IMR-90 (cell line): ENCODE results near the gene ADH5. TPM values are rescaled to one million over a fixed set of nuclear protein-coding genes. Genes with fewer than 3 reads are reported as not detected.

Experiments
- ATAC-seq: fragments of 200-7000 bp; cut with Tn5 transposase; 2 replicates; pipeline ENCODE4 v1.9.1; 2020; ENCODE audit warnings: low read depth, mild to moderate bottlenecking, moderate library complexity
- BruUV-seq: library from RNA; stranded (reverse); fragments of 400-500 nt; replicated peaks from 2 replicates; lab custom pipeline; 2021; lab: Mats Ljungman, UMichigan
- CTCF ChIA-PET: fragments of 300-600 bp; formaldehyde crosslinking; extraction: SDS; loops from one replicate; lab custom pipeline; 2021; ENCODE audit warnings: antibody characterized with exemption; lab: Yijun Ruan, JAX
- POLR2A ChIA-PET: fragments of 300-600 bp; sonication (Branson Sonifier 250); formaldehyde crosslinking; loops from one replicate; lab custom pipeline; 2022; ENCODE audit warnings: antibody characterized with exemption; ENCODE audit not compliant: unreplicated experiment; lab: Charles Lee
- DNase-seq: peaks from one replicate; pipeline ENCODE4 v3.0.0; 2013
- H2AFZ ChIP-seq: replicated peaks from 2 replicates; pipeline ENCODE3; 2013; ENCODE audit warnings: low read length, mild to moderate bottlenecking; ENCODE audit not compliant: poor library complexity
- H2AK5ac ChIP-seq: 2 replicates; pipeline ENCODE4 v1.6.1; 2013; ENCODE audit warnings: low read depth, low read length, inconsistent platforms
- H2AK9ac ChIP-seq: replicated peaks from 2 replicates; pipeline ENCODE3; 2013; ENCODE audit warnings: mild to moderate bottlenecking, low read depth, low read length, moderate library complexity; ENCODE audit not compliant: poor library complexity
- H2BK120ac ChIP-seq: 2 replicates; pipeline ENCODE4 v1.6.1; 2013; ENCODE audit warnings: low read depth, low read length, inconsistent platforms
- H2BK15ac ChIP-seq: 3 replicates; pipeline ENCODE4 v1.6.1; 2013; ENCODE audit warnings: low read depth, low read length, inconsistent platforms
- H2BK20ac ChIP-seq: 2 replicates; pipeline ENCODE4 v1.6.1; 2013; ENCODE audit warnings: low read depth, mild to moderate bottlenecking, inconsistent platforms, low read length, moderate library complexity
- H2BK5ac ChIP-seq: 2 replicates; pipeline ENCODE4 v1.6.1; 2013; ENCODE audit warnings: mild to moderate bottlenecking, low read depth, low read length, inconsistent platforms; ENCODE audit not compliant: poor library complexity, severe bottlenecking
- H3K14ac ChIP-seq: replicated peaks from 2 replicates; pipeline ENCODE4 v1.6.1; 2013; ENCODE audit warnings: low read depth, low read length, inconsistent platforms
- H3K18ac ChIP-seq: 2 replicates; pipeline ENCODE4 v1.6.1; 2013; ENCODE audit warnings: low read depth, low read length, control low read depth
- H3K23ac ChIP-seq: 2 replicates; pipeline ENCODE4 v1.6.1; 2013; ENCODE audit warnings: low read depth, low read length, inconsistent platforms
- H3K27ac ChIP-seq: 2 replicates; pipeline ENCODE4 v1.5.1; 2013; ENCODE audit warnings: mild to moderate bottlenecking, control low read depth, low read length; ENCODE audit not compliant: insufficient read depth
- H3K27me3 ChIP-seq: 2 replicates; pipeline ENCODE4 v1.6.1; 2013; ENCODE audit warnings: low read length; ENCODE audit not compliant: control insufficient read depth, insufficient read depth
- H3K36me3 ChIP-seq: 2 replicates; pipeline ENCODE4 v1.6.1; 2013; ENCODE audit warnings: low read length, mixed read lengths; ENCODE audit not compliant: control insufficient read depth, insufficient read depth
- H3K4ac ChIP-seq: 2 replicates; pipeline ENCODE4 v1.6.1; 2013; ENCODE audit warnings: low read depth, low read length, inconsistent platforms
- H3K4me1 ChIP-seq: 2 replicates; pipeline ENCODE4 v1.6.1; 2013; ENCODE audit warnings: low read length, mixed read lengths; ENCODE audit not compliant: control insufficient read depth, insufficient read depth
- H3K4me2 ChIP-seq: 2 replicates; pipeline ENCODE4 v1.6.1; 2013; ENCODE audit warnings: low read depth, mild to moderate bottlenecking, control low read depth, low read length, moderate library complexity
- H3K4me3 ChIP-seq: 2 replicates; pipeline ENCODE4 v1.5.1; 2013; ENCODE audit warnings: low read depth, mild to moderate bottlenecking, control low read depth, low read length, moderate library complexity; ENCODE audit not compliant: insufficient read depth
- H3K56ac ChIP-seq: 2 replicates; pipeline ENCODE4 v1.6.1; 2013; ENCODE audit warnings: low read length, inconsistent platforms; ENCODE audit not compliant: insufficient read depth; ENCODE audit errors: extremely low read depth
- H3K79me1 ChIP-seq, 2 experiments: 2 replicates each; pipeline ENCODE4 v1.6.1; 2013; ENCODE audit warnings: low read length in 2 of 2, inconsistent platforms in 1 of 2, low read depth in 1 of 2
- H3K9ac ChIP-seq: 2 replicates; pipeline ENCODE4 v1.6.1; 2013; ENCODE audit warnings: low read depth, low read length, control low read depth
- H3K9me1 ChIP-seq: 2 replicates; pipeline ENCODE4 v1.6.1; 2013; ENCODE audit warnings: low read length, inconsistent platforms; ENCODE audit not compliant: insufficient read depth
- H3K9me3 ChIP-seq: 2 replicates; pipeline ENCODE4 v1.6.1; 2013; ENCODE audit warnings: low read length; ENCODE audit not compliant: control insufficient read depth, insufficient read depth
- H4K20me1 ChIP-seq: 2 replicates; pipeline ENCODE4 v1.6.1; 2013; ENCODE audit warnings: low read length, inconsistent platforms; ENCODE audit not compliant: insufficient read depth
- H4K5ac ChIP-seq: 2 replicates; pipeline ENCODE4 v1.6.1; 2013; ENCODE audit warnings: mild to moderate bottlenecking, low read depth, low read length, control low read depth
- H4K8ac ChIP-seq, 2 experiments: 2 replicates each; pipeline ENCODE4 v1.6.1; 2013; ENCODE audit warnings: low read depth in 2 of 2, low read length in 2 of 2, control low read depth in 1 of 2, inconsistent platforms in 1 of 2
- H4K91ac ChIP-seq: 2 replicates; pipeline ENCODE4 v1.6.1; 2013; ENCODE audit warnings: low read depth, low read length, inconsistent platforms; ENCODE audit not compliant: insufficient read depth
- BHLHE40 ChIP-seq: fragments of 150-350 bp; IDR thresholded peaks from 2 replicates; pipeline ENCODE4 v1.6.1; 2016; ENCODE audit warnings: mild to moderate bottlenecking, low read depth, low read length
- CEBPB ChIP-seq: IDR thresholded peaks from 2 replicates; pipeline ENCODE4 v1.6.1; 2012; ENCODE audit warnings: low read depth, low read length, improper control_type of control experiment
- CHD1 ChIP-seq: IDR thresholded peaks from 2 replicates; pipeline ENCODE4 v1.6.1; 2012; ENCODE audit warnings: low read depth, low read length, improper control_type of control experiment
- FOS ChIP-seq: fragments of 150-350 bp; IDR thresholded peaks from 2 replicates; pipeline ENCODE4 v1.6.1; 2016; ENCODE audit warnings: low read depth, low read length
- MAZ ChIP-seq: IDR thresholded peaks from 2 replicates; pipeline ENCODE4 v1.6.1; 2012; ENCODE audit warnings: low read depth, mild to moderate bottlenecking, low read length, improper control_type of control experiment, moderate library complexity, borderline replicate concordance
- MXI1 ChIP-seq: IDR thresholded peaks from 2 replicates; pipeline ENCODE4 v1.6.1; 2012; ENCODE audit warnings: low read depth, mild to moderate bottlenecking, low read length, moderate library complexity, borderline replicate concordance
- NFE2L2 ChIP-seq: fragments of 150-350 bp; IDR thresholded peaks from 2 replicates; pipeline ENCODE4 v1.6.1; 2016; ENCODE audit warnings: low read depth, mild to moderate bottlenecking, low read length
- POLR2A ChIP-seq: IDR thresholded peaks from 2 replicates; pipeline ENCODE4 v1.6.1; 2012; ENCODE audit warnings: mild to moderate bottlenecking, low read depth, low read length
- RAD21 ChIP-seq: IDR thresholded peaks from 2 replicates; pipeline ENCODE4 v1.6.1; 2012; ENCODE audit warnings: low read length, improper control_type of control experiment
- RCOR1 ChIP-seq: IDR thresholded peaks from 2 replicates; pipeline ENCODE4 v1.6.1; 2012; ENCODE audit warnings: mild to moderate bottlenecking, low read length, improper control_type of control experiment; ENCODE audit not compliant: insufficient replicate concordance
- RFX5 ChIP-seq: IDR thresholded peaks from 2 replicates; pipeline ENCODE4 v1.8.0; 2012; ENCODE audit warnings: low read depth, mild to moderate bottlenecking, low read length, moderate library complexity
- SMC3 ChIP-seq: fragments of 150-350 bp; IDR thresholded peaks from 2 replicates; pipeline ENCODE4 v1.6.1; 2016; ENCODE audit warnings: low read depth, mild to moderate bottlenecking, antibody characterized with exemption, low read length, moderate library complexity
- WGBS, 2 experiments: methylation state at CpG; one replicate each; pipeline versions ENCODE4 v1.1.5 to v1.1.7; 2013; ENCODE audit warnings: missing lambda C conversion rate in 2 of 2; ENCODE audit not compliant: insufficient read length in 1 of 2; ENCODE audit errors: extremely low coverage in 2 of 2; 5-methylcytosine and 5-hydroxymethylcytosine counted together
- dilution Hi-C: fragments of 300-500 bp; cut with HindIII; formaldehyde crosslinking; loops from one replicate; pipeline ENCODE4 v1.14.3; 2018; ENCODE audit warnings: low sequenced_read_pairs; ENCODE audit not compliant: unreplicated experiment
- in situ Hi-C: fragments of 300-500 bp; cut with MboI; formaldehyde crosslinking; loops from 3 replicates; pipeline ENCODE4 v1.14.3; 2019; ENCODE audit warnings: low sequenced_read_pairs, inconsistent platforms, mixed read lengths
- intact Hi-C: fragments of 100-400 bp; cut with micrococcal nuclease; formaldehyde crosslinking; loops from 2 replicates; pipeline ENCODE4 v1.10.0; 2022
- polyA plus RNA-seq, 3 experiments: library from polyadenylated mRNA; depleted of rRNA; stranded (reverse); fragments of >200 nt; gene quantifications; 2 replicates each; pipeline ENCODE4 v1.2.3, GENCODE V29; 2012; ENCODE audit warnings: low replicate concordance in 1 of 3
- total RNA-seq: library from RNA; depleted of rRNA; stranded (reverse); fragments of >200 nt; gene quantifications from 2 replicates; pipeline ENCODE4 v1.2.3, GENCODE V29; 2012
- TF ChIP-seq, protein P1 (sequence below): fragments of 150-350 bp; IDR thresholded peaks from 2 replicates; pipeline ENCODE4 v1.6.1; 2017; ENCODE audit warnings: mild to moderate bottlenecking, antibody characterized with exemption, low read length, low read depth
- TF ChIP-seq, protein P2 (sequence below): conservative IDR thresholded peaks from 2 replicates; pipeline ENCODE4 v1.5.1; 2012; ENCODE audit warnings: mild to moderate bottlenecking, low read depth, low read length, improper control_type of control experiment
- TF ChIP-seq, protein P3 (sequence below): fragments of 150-350 bp; IDR thresholded peaks from 2 replicates; pipeline ENCODE4 v1.6.1; 2016; ENCODE audit warnings: low read depth, mild to moderate bottlenecking, low read length, moderate library complexity, borderline replicate concordance

ADH5 gene
- total and polyA plus RNA-seq, 2 of the 4 experiments (the other 2 are of a cell fraction), result 140 to 178 TPM

DNA sequence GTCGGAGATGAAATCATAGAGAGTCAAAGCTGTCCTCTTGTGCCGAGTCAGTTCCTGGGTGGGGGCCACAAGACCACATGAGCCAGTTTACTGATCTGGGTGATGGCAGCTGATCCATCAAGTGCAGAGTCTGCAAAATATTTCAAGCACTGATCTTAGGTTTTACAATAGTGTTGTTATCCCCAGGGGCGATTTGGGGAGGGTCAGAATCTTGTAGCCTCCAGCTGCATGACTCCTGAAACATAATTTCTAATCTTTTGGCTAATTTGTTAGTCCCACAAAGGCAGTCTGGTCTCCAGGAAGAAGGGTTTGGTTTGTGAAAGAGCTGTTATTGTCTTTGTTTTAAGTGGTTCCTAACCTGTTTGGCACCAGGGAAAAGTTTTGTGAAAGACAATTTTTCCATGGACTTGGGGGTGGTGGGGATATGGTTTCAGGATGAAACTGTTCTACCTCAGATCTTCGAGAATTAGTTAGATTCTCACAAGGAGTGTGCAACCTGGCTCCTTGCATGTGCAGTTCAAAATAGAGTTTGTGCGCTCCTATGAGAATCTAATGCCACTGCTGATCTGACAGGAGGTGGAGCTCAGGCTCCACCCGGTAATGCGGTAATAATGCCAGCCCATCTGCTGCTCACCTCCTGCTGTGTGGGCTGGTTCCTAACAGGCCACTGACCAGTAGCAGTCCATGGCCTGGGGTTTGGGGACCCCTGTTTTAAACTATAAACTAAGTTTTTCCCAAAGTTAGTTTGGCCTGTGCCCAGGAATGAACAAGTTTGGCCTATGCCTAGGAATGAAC, 63.9 kb downstream of the ADH5 start:
- H2AFZ ChIP-seq, result no peak overlapping the region
- peaks cover 6% of the 10 kb centered on the region; the same call in 1 of the 2 replicates for H3K4me1 ChIP-seq
- no peak overlapping the region for H3K9ac ChIP-seq
- no peak overlapping the region for H4K5ac ChIP-seq
- WGBS, 2 experiments, result 50% methylated on average over 1 of the region's 7 CpGs; no CpG with 5 or more reads in 1 of the 2 experiments
- in situ Hi-C loops, result no loop called here
- no peak overlapping the region for H2BK20ac ChIP-seq
- no peaks in the 10 kb centered on the region for H3K9me1 ChIP-seq
- H4K20me1 ChIP-seq, result no peaks in the 10 kb centered on the region; the same call in 1 of the 2 replicates
- TF ChIP-seq CEBPB (no peak), BHLHE40 (no peak), RAD21 (no peak), RCOR1 (no peak), CHD1 (no peak), MXI1 (no peak), SMC3 (no peak), RFX5 (no peak), MAZ (no peak), NFE2L2 (no peak), POLR2A (no peak), FOS (no peak)
- TF ChIP-seq, protein P1, sequence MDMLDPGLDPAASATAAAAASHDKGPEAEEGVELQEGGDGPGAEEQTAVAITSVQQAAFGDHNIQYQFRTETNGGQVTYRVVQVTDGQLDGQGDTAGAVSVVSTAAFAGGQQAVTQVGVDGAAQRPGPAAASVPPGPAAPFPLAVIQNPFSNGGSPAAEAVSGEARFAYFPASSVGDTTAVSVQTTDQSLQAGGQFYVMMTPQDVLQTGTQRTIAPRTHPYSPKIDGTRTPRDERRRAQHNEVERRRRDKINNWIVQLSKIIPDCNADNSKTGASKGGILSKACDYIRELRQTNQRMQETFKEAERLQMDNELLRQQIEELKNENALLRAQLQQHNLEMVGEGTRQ, result no peak
- TF ChIP-seq, protein P2, sequence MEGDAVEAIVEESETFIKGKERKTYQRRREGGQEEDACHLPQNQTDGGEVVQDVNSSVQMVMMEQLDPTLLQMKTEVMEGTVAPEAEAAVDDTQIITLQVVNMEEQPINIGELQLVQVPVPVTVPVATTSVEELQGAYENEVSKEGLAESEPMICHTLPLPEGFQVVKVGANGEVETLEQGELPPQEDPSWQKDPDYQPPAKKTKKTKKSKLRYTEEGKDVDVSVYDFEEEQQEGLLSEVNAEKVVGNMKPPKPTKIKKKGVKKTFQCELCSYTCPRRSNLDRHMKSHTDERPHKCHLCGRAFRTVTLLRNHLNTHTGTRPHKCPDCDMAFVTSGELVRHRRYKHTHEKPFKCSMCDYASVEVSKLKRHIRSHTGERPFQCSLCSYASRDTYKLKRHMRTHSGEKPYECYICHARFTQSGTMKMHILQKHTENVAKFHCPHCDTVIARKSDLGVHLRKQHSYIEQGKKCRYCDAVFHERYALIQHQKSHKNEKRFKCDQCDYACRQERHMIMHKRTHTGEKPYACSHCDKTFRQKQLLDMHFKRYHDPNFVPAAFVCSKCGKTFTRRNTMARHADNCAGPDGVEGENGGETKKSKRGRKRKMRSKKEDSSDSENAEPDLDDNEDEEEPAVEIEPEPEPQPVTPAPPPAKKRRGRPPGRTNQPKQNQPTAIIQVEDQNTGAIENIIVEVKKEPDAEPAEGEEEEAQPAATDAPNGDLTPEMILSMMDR, result no peak
- TF ChIP-seq, protein P3, sequence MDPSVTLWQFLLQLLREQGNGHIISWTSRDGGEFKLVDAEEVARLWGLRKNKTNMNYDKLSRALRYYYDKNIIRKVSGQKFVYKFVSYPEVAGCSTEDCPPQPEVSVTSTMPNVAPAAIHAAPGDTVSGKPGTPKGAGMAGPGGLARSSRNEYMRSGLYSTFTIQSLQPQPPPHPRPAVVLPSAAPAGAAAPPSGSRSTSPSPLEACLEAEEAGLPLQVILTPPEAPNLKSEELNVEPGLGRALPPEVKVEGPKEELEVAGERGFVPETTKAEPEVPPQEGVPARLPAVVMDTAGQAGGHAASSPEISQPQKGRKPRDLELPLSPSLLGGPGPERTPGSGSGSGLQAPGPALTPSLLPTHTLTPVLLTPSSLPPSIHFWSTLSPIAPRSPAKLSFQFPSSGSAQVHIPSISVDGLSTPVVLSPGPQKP, result no peak
- H3K27me3 ChIP-seq, result no peaks in the 10 kb centered on the region
- ATAC-seq (no peak), DNase-seq (no peak)
- H3K23ac ChIP-seq, result no peak overlapping the region
- CTCF ChIA-PET, result no interaction called here
- BruUV-seq, result no TSS peak
- no peak overlapping the region for H3K4ac ChIP-seq
- H3K36me3 ChIP-seq, result peaks cover 2% of the 10 kb centered on the region
- no peak overlapping the region for H3K27ac ChIP-seq
- no peak overlapping the region for H3K14ac ChIP-seq
- no peak overlapping the region for H2BK5ac ChIP-seq
- no peak overlapping the region for H3K18ac ChIP-seq
- dilution Hi-C loops, result no loop called here
- H3K4me3 ChIP-seq, result no peak overlapping the region
- intact Hi-C loops, result no loop called here
- H3K79me1 ChIP-seq, result peaks cover 28 to 74% of the 10 kb centered on the region in 2 experiments
- no peak overlapping the region for H3K56ac ChIP-seq
- no peak overlapping the region for H4K8ac ChIP-seq
- POLR2A ChIA-PET, result no interaction called here
- H3K4me2 ChIP-seq, result no peak overlapping the region
- no peak overlapping the region for H2AK9ac ChIP-seq
- no peak overlapping the region for H2BK120ac ChIP-seq
- H2BK15ac ChIP-seq, result no peak overlapping the region
- H3K9me3 ChIP-seq, result peaks cover 11% of the 10 kb centered on the region
- H2AK5ac ChIP-seq, result no peak overlapping the region
- no peak overlapping the region for H4K91ac ChIP-seq
